GM19193 (cell line): ENCODE measurements around the gene TCERG1.

ENCODE experiments used
- POLR2A ChIP-seq: IDR thresholded peaks from 4 replicates; pipeline ENCODE4 v1.6.1; 2011; ENCODE audit not compliant: insufficient read depth, insufficient read length; ENCODE audit errors: extremely low read depth

The TCERG1 gene

GRCh38 chr5:146482775-146483174 is 35.6 kb downstream of the TCERG1 start:
- no peak for TF ChIP-seq POLR2A

- no peak for TF ChIP-seq POLR2A
Measured at GRCh38 chr5:146484714-146485391, 37.7 kb downstream of the TCERG1 start.

GRCh38 chr5:146490089-146490843 is 43.1 kb downstream of the TCERG1 start:
- TF ChIP-seq POLR2A, result no peak

GRCh38 chr5:146494656-146495055 is 47.5 kb downstream of the TCERG1 start:
- TF ChIP-seq POLR2A, result no peak

DNA sequence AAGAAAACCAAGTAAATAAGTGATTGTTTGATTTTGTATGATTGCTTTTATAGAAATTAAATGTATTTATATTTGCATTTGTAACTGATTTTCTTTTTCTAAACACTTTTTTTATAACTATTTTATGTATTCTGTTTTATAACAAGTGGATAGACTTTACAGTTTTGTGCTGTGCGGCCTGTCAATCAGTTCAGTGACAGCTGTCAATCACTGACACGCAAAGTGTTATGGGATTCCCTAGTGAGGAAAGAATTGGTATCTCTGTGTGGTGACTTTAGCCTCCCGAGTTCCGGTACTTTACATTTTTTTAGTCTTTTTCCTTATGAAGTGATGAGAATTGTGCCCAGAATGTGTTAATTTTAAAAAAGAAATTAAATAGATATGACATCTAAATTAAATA is 52.5 kb downstream of the TCERG1 start:
- no peak for TF ChIP-seq POLR2A

DNA sequence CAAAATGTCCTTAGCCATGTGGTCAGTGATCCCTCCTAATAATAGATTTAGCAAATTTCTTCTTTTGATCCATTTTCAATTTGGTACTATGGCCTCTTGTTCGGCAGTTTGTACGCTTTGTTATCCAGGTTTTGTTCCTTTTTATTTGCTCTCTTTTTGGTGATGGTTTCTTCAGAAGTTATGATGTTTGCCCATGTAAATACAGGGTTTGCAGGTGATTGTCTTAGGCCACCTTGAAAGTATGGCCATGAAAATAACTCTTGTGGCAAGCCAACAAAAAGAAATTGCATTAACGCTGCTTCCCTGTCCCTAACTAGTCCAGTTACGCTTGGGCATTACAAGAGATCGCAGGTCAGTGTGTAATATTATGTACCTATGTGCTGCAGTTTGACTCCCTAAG is 60.3 kb downstream of the TCERG1 start:
- no peak for TF ChIP-seq POLR2A

GRCh38 chr5:146510559-146511125 is 63.5 kb downstream of the TCERG1 start:
- TF ChIP-seq POLR2A, result no peak

GRCh38 chr5:146513462-146513861 is 66.3 kb downstream of the TCERG1 start:
- no peak for TF ChIP-seq POLR2A

GRCh38 chr5:146514575-146514974 is 67.4 kb downstream of the TCERG1 start:
- TF ChIP-seq POLR2A, result no peak

DNA sequence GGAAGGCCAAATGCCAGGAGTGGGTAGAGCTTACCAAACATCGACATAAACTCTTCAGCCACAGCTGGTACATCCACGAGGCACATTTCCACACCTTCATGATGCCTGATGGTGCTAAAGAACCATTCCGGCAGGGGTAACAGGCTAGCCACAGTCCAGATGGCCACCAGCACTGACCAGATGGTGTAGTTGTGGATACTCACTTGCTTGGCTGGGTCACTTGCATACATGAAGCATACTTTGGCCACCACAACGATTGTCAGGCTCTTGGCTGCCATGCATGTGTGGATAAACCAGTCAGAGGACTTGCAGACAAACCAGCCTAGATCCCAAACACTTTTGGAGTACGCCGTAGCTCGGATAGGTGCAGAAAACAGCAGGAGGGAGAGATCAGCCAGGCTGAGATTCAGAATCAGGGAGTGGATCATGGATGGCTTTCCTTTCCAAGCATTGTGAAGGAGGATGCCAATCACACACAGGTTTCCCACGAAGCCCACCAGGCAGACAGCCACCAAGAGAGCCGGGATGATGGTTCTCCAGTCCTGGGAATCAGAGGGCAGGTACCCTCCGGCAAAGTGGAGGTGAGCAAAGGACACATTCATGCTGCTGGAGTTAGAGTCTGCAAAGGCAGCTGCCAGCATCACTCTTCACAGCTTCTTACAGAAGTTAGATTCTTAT is 68.5 kb downstream of the TCERG1 start:
- no peak for TF ChIP-seq POLR2A

DNA sequence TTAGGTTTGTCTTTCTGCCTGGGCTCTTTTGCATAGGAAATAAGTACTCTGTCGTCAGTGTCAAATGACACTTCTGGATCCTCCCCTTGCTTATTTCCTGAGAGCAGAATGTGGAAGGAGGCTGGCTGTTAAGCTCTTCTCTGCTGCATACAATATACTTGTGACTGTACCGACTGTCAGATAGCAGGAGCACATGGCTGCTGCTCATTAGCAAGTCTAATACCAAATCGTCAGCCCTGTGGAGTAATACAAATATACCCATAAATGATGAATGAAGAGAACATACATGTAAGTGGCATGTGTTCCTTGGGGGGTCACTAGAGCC is 69.0 kb downstream of the TCERG1 start, which contains the start of gene GPR151:
TSS of gene GPR151 (minus strand) at position 40 of the 325 bp plus-strand sequence. CDS start 77 bp downstream, outside the sequence.
- TF ChIP-seq POLR2A, result no peak

- no peak for TF ChIP-seq POLR2A
Measured at GRCh38 chr5:146519554-146519953, 72.4 kb downstream of the TCERG1 start.

- no peak for TF ChIP-seq POLR2A
Measured at GRCh38 chr5:146520731-146521130, 73.6 kb downstream of the TCERG1 start.

GRCh38 chr5:146521403-146522106 is 74.4 kb downstream of the TCERG1 start:
- no peak for TF ChIP-seq POLR2A

GRCh38 chr5:146523698-146524097 is 76.6 kb downstream of the TCERG1 start:
- no peak for TF ChIP-seq POLR2A
